Caco-2 (cell line): ENCODE data around the gene KCNK16. TPM values are rescaled to one million over a fixed set of nuclear protein-coding genes. Genes with fewer than 3 reads are reported as not detected.

Experiments used
- BruUV-seq: library from RNA; stranded (reverse); fragments of 400-500 nt; replicated peaks from 2 replicates; lab custom pipeline; 2021; lab: Mats Ljungman, UMichigan
- CTCF ChIA-PET: fragments of 300-600 bp; sonication (Branson Sonifier 250); formaldehyde crosslinking; loops from one replicate; lab custom pipeline; 2022; ENCODE audit warnings: antibody characterized with exemption; lab: Charles Lee
- POLR2A ChIA-PET: fragments of 300-600 bp; sonication (Branson Sonifier 250); formaldehyde crosslinking; loops from one replicate; lab custom pipeline; 2022; ENCODE audit warnings: antibody characterized with exemption; lab: Charles Lee
- DNase-seq, 2 experiments: peaks; one replicate each; pipeline versions ENCODE4 v3.0.0 to v3.0.0-alpha.2; 2020 to 2022
- H3K27me3 ChIP-seq: replicated peaks from 2 replicates; pipeline ENCODE4 v1.6.0; 2011; ENCODE audit warnings: low read length; ENCODE audit not compliant: control insufficient read depth, insufficient read depth
- H3K36me3 ChIP-seq: 2 replicates; pipeline ENCODE4 v1.5.1; 2011; ENCODE audit warnings: low read length; ENCODE audit not compliant: control insufficient read depth, insufficient read depth
- H3K4me1 ChIP-seq: fragments of 250-450 bp; sonication (Bioruptor Pico); 2 replicates; pipeline ENCODE4 v1.5.1; 2020; ENCODE audit warnings: mild to moderate bottlenecking
- H3K4me3 ChIP-seq: 2 replicates; pipeline ENCODE4 v1.5.1; 2011; ENCODE audit warnings: low read depth, mild to moderate bottlenecking, control low read depth, low read length
- H3K9me3 ChIP-seq: fragments of 250-450 bp; sonication (Bioruptor Pico); 2 replicates; pipeline ENCODE4 v1.5.1; 2020; ENCODE audit warnings: mild to moderate bottlenecking, moderate library complexity
- H3K27ac Mint-ChIP-seq: one replicate; pipeline ENCODE4 v1.8.0; 2022; ENCODE audit warnings: mixed read lengths; ENCODE audit not compliant: unreplicated experiment
- H3K27me3 Mint-ChIP-seq: one replicate; pipeline ENCODE4 v1.8.0; 2022; ENCODE audit warnings: mixed read lengths; ENCODE audit not compliant: insufficient read depth, unreplicated experiment
- H3K36me3 Mint-ChIP-seq: one replicate; pipeline ENCODE4 v1.8.0; 2022; ENCODE audit warnings: mild to moderate bottlenecking, mixed read lengths; ENCODE audit not compliant: insufficient read depth, unreplicated experiment
- H3K4me1 Mint-ChIP-seq: one replicate; pipeline ENCODE4 v1.8.0; 2022; ENCODE audit warnings: low read depth, mixed read lengths; ENCODE audit not compliant: unreplicated experiment
- H3K4me3 Mint-ChIP-seq: one replicate; pipeline ENCODE4 v1.8.0; 2022; ENCODE audit warnings: mild to moderate bottlenecking, moderate library complexity, mixed read lengths; ENCODE audit not compliant: unreplicated experiment
- H3K9me3 Mint-ChIP-seq: one replicate; pipeline ENCODE4 v1.8.0; 2022; ENCODE audit warnings: mixed read lengths; ENCODE audit not compliant: unreplicated experiment
- intact Hi-C: fragments of 100-400 bp; cut with micrococcal nuclease; formaldehyde crosslinking; loops from one replicate; pipeline ENCODE4 v1.10.0; 2022; ENCODE audit not compliant: unreplicated experiment
- total RNA-seq: library from RNA; stranded (reverse); gene quantifications from 2 replicates; pipeline ENCODE4 v1.2.3, GENCODE V29; 2022
- TF ChIP-seq, protein P1 (sequence below), 2 experiments: fragments of 200-600 bp in 1 of 2; IDR thresholded peaks; 1 replicate in 1 of 2; 2 replicates in 1 of 2; pipeline versions ENCODE4 v1.5.1 to v1.8.0; 2011 to 2022; ENCODE audit warnings: antibody characterized with exemption in 1 of 2, control low read depth in 1 of 2, inconsistent platforms in 1 of 2, low read depth in 1 of 2, low read length in 1 of 2, mild to moderate bottlenecking in 1 of 2, moderate library complexity in 1 of 2; ENCODE audit not compliant: insufficient read depth in 1 of 2, severe bottlenecking in 1 of 2, unreplicated experiment in 1 of 2

The KCNK16 gene
- total RNA-seq, 1 experiment from 2014 or later: not detected

GRCh38 chr6:39268721-39269120, 53.8 kb downstream of the KCNK16 start:
- peak overlapping the region; percentile 6 for H3K4me3 Mint-ChIP-seq
- intact Hi-C loops: no loop called here

DNA sequence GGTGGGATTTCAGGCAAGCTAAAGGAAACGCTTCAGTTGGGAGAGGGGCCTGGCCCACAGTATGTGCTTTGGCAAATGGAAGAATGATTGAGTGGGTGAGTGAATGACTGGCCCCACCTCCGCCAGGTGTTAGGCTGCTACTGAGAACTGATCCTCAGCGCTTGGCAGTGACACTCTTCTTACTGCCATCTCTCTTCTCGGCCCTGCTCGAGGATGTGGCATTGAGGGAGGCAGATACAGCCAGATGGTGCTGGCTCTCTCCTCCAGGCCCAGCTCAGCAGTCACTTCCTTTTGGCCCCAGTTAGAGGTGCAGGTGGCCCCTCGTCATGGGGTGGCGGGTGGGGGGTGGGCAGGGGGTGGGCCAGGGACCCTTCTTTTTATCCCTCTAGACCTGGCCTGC, 54.3 kb downstream of the KCNK16 start:
- H3K4me1 ChIP-seq: peaks cover 67% of the 10 kb centered on the region
- no peaks in the 10 kb centered on the region for H3K9me3 Mint-ChIP-seq
- no peak for DNase-seq
- no TSS peak for BruUV-seq
- H3K27ac Mint-ChIP-seq: peak overlapping the region; percentile 95
- CTCF ChIA-PET: interaction anchor here (0.6 to 1.9 kb wide), 5 partner anchors 26 to 78 kb away, joined by 3 to 7 read pairs (median 6); no protein-coding TSS in a partner anchor
- TF ChIP-seq, protein P1, sequence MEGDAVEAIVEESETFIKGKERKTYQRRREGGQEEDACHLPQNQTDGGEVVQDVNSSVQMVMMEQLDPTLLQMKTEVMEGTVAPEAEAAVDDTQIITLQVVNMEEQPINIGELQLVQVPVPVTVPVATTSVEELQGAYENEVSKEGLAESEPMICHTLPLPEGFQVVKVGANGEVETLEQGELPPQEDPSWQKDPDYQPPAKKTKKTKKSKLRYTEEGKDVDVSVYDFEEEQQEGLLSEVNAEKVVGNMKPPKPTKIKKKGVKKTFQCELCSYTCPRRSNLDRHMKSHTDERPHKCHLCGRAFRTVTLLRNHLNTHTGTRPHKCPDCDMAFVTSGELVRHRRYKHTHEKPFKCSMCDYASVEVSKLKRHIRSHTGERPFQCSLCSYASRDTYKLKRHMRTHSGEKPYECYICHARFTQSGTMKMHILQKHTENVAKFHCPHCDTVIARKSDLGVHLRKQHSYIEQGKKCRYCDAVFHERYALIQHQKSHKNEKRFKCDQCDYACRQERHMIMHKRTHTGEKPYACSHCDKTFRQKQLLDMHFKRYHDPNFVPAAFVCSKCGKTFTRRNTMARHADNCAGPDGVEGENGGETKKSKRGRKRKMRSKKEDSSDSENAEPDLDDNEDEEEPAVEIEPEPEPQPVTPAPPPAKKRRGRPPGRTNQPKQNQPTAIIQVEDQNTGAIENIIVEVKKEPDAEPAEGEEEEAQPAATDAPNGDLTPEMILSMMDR (IDR thresholded peaks at IDR 0.05; ENCODE audit: insufficient read depth in 1 of 2, low read depth in 1 of 2, low read length in 1 of 2, severe bottlenecking in 1 of 2, unreplicated experiment in 1 of 2): no peak
- no peaks in the 10 kb centered on the region for H3K9me3 ChIP-seq
- H3K27me3 Mint-ChIP-seq: no peaks in the 10 kb centered on the region
- H3K36me3 ChIP-seq: 0 out of 2 replicates have a peak, but pooled peaks cover 1% of the 10 kb centered on the region
- H3K4me1 Mint-ChIP-seq: peaks cover 54% of the 10 kb centered on the region
- H3K4me3 ChIP-seq: no peak overlapping the region
- no peaks in the 10 kb centered on the region for H3K27me3 ChIP-seq
- POLR2A ChIA-PET: interaction anchor here (0.6 to 0.9 kb wide), 3 partner anchors 22 to 81 kb away, joined by 3 to 6 read pairs (median 3); no protein-coding TSS in a partner anchor
- H3K36me3 Mint-ChIP-seq: peaks cover 15% of the 10 kb centered on the region
- intact Hi-C loops: no loop called here
- H3K4me3 Mint-ChIP-seq: no peak overlapping the region

More at GRCh38 chr6:39268721-39269120, 53.8 kb downstream of the KCNK16 start:
- ChIA-PET CTCF (interaction anchor here (0.6 to 1.9 kb wide), 5 partner anchors 25 to 78 kb away, joined by 3 to 7 read pairs (median 6); no protein-coding TSS in a partner anchor), POLR2A (interaction anchor here (0.6 to 0.9 kb wide), 4 partner anchors 22 to 81 kb away, joined by 3 to 6 read pairs (median 4); no protein-coding TSS in a partner anchor)
- 0 out of 2 replicates have a peak, but pooled peaks cover 1% of the 10 kb centered on the region for H3K36me3 ChIP-seq
- peaks cover 15% of the 10 kb centered on the region for H3K36me3 Mint-ChIP-seq
- peak; percentile 48 to 64 for DNase-seq
- no peaks in the 10 kb centered on the region for H3K27me3 Mint-ChIP-seq
- no peaks in the 10 kb centered on the region for H3K9me3 Mint-ChIP-seq
- H3K9me3 ChIP-seq: no peaks in the 10 kb centered on the region
- no peak overlapping the region for H3K4me3 ChIP-seq
- H3K27ac Mint-ChIP-seq: peak overlapping the region; percentile 95
- H3K27me3 ChIP-seq: no peaks in the 10 kb centered on the region
- TF ChIP-seq, protein P1 (IDR thresholded peaks at IDR 0.05; ENCODE audit: insufficient read depth in 1 of 2, low read depth in 1 of 2, low read length in 1 of 2, severe bottlenecking in 1 of 2, unreplicated experiment in 1 of 2): no peak
- no TSS peak for BruUV-seq
- H3K4me1 Mint-ChIP-seq: peaks cover 54% of the 10 kb centered on the region
- H3K4me1 ChIP-seq: peaks cover 67% of the 10 kb centered on the region

- CTCF ChIA-PET: interaction anchor here (1.0 kb wide), 1 partner anchor 36 kb away, joined by 3 read pairs; no protein-coding TSS in a partner anchor
- Histone ChIP-seq H3K27me3 (no peaks in the 10 kb centered on the region), H3K36me3 (0 out of 2 replicates have a peak, but pooled peaks cover 1% of the 10 kb centered on the region), H3K9me3 (no peaks in the 10 kb centered on the region), H3K4me1 (peaks cover 63% of the 10 kb centered on the region), H3K4me3 (no peak overlapping the region)
- Mint-ChIP-seq H3K9me3 (no peaks in the 10 kb centered on the region), H3K36me3 (peaks cover 10% of the 10 kb centered on the region), H3K4me1 (peaks cover 47% of the 10 kb centered on the region), H3K27ac (peak overlapping the region; percentile 63), H3K27me3 (no peaks in the 10 kb centered on the region), H3K4me3 (peak overlapping the region; percentile 26)
- POLR2A ChIA-PET: no interaction called here
- TF ChIP-seq, protein P1 (IDR thresholded peaks at IDR 0.05; ENCODE audit: insufficient read depth in 1 of 2, low read depth in 1 of 2, low read length in 1 of 2, severe bottlenecking in 1 of 2, unreplicated experiment in 1 of 2): no peak
- DNase-seq: peak in 1 of 2 experiments; percentile 57
- no TSS peak for BruUV-seq
- intact Hi-C loops: loop anchor here (2.0 kb wide), 1 partner anchor 36 kb away; no protein-coding TSS in a partner anchor
These were observed 55.6 kb downstream of the KCNK16 start for GRCh38 chr6:39266782-39267355.
